Thoracic aorta (tissue), 2 donors: Measurements from ENCODE around the gene SRRM1. TPM values are rescaled to one million over a fixed set of nuclear protein-coding genes. Genes with fewer than 3 reads are reported as not detected.
A peak's percentile ranks its signal among the peaks of the same experiment; 100 is the strongest.

ENCODE experiments used
- ATAC-seq: fragments of 150-250 bp; one replicate; pipeline ENCODE4 v1.8.0; 2017; ENCODE audit warnings: low read depth; ENCODE audit not compliant: insufficient number of reproducible peaks, low FRiP score
- DNase-seq: peaks from one replicate; pipeline ENCODE4 v3.0.0-alpha.2; 2020; ENCODE audit warnings: low spot score
- H3K27ac ChIP-seq, 2 donors: fragments of 200-600 bp; sonication (generic); 1 replicate in 1 of 2; 2 replicates in 1 of 2; pipeline ENCODE4 v1.5.1; 2016; ENCODE audit warnings: mild to moderate bottlenecking in 2 of 2, moderate library complexity in 2 of 2
- H3K27me3 ChIP-seq: fragments of 200-600 bp; sonication (generic); replicated peaks from 2 replicates; pipeline ENCODE4 v1.6.0; 2016; ENCODE audit warnings: mild to moderate bottlenecking; ENCODE audit not compliant: insufficient read depth
- H3K36me3 ChIP-seq: fragments of 200-600 bp; sonication (generic); one replicate; pipeline ENCODE4 v1.5.1; 2016
- H3K4me1 ChIP-seq, 2 donors: fragments of 200-600 bp; sonication (generic); 1 replicate in 1 of 2; 2 replicates in 1 of 2; pipeline versions ENCODE4 v1.5.1 to v1.6.0; 2016; ENCODE audit warnings: low read depth in 2 of 2, mild to moderate bottlenecking in 1 of 2; ENCODE audit not compliant: control insufficient read depth in 1 of 2
- H3K4me3 ChIP-seq: fragments of 200-600 bp; sonication (generic); 2 replicates; pipeline ENCODE4 v1.5.1; 2016; ENCODE audit warnings: mild to moderate bottlenecking
- H3K9me3 ChIP-seq: fragments of 200-600 bp; sonication (generic); 2 replicates; pipeline ENCODE4 v1.5.1; 2016
- CTCF ChIP-seq: fragments of 200-600 bp; sonication (generic); IDR thresholded peaks from one replicate; pipeline ENCODE4 v1.5.1; 2019; ENCODE audit warnings: antibody characterized with exemption
- total RNA-seq, 2 donors: library from RNA; depleted of rRNA; stranded (reverse); fragments of >200 nt; gene quantifications; one replicate each; pipeline versions ENCODE4 v1.1.0 to v1.2.3, GENCODE V29; 2016

SRRM1 gene
- total RNA-seq, 2 donors from 2014 or later: 57.0 to 181 TPM

GRCh38 chr1:24636661-24637357 is 6.3 kb upstream of the SRRM1 start:
- H3K36me3 ChIP-seq: no peaks in the 10 kb centered on the region
- no peaks in the 10 kb centered on the region for H3K27me3 ChIP-seq
- H3K4me1 ChIP-seq: peaks cover 6% of the 10 kb centered on the region in 2 donors
- no peak for TF ChIP-seq CTCF
- DNase-seq (no peak), ATAC-seq (no peak)
- no peak overlapping the region for H3K4me3 ChIP-seq
- no peaks in the 10 kb centered on the region for H3K9me3 ChIP-seq
- H3K27ac ChIP-seq: no peak overlapping the region

GRCh38 chr1:24639094-24639493 is 4.0 kb upstream of the SRRM1 start:
- Histone ChIP-seq H3K4me3 (no peak overlapping the region), H3K9me3 (no peaks in the 10 kb centered on the region), H3K27me3 (no peaks in the 10 kb centered on the region), H3K36me3 (no peaks in the 10 kb centered on the region), H3K4me1 (peaks cover 8 to 9% of the 10 kb centered on the region in 2 donors), H3K27ac (no peak overlapping the region)
- ATAC-seq (no peak), DNase-seq (no peak)
- no peak for TF ChIP-seq CTCF

- Histone ChIP-seq H3K36me3 (no peaks in the 10 kb centered on the region), H3K9me3 (no peaks in the 10 kb centered on the region), H3K4me1 (peaks cover 16 to 17% of the 10 kb centered on the region in 2 donors), H3K4me3 (no peak overlapping the region), H3K27ac (no peak overlapping the region), H3K27me3 (no peaks in the 10 kb centered on the region)
- ATAC-seq: no peak
- TF ChIP-seq CTCF: no peak
- DNase-seq: no peak
Measured at GRCh38 chr1:24639881-24640280, 3.2 kb upstream of the SRRM1 start.

GRCh38 chr1:24640288-24640687 is 2.8 kb upstream of the SRRM1 start:
- Histone ChIP-seq H3K4me1 (peaks cover 20 to 21% of the 10 kb centered on the region in 2 donors), H3K27me3 (no peaks in the 10 kb centered on the region), H3K9me3 (no peaks in the 10 kb centered on the region), H3K4me3 (no peak overlapping the region), H3K36me3 (no peaks in the 10 kb centered on the region), H3K27ac (no peak overlapping the region)
- DNase-seq: no peak
- no peak for ATAC-seq
- TF ChIP-seq CTCF: no peak

GRCh38 chr1:24641646-24642151 is 1.4 kb upstream of the SRRM1 start:
- Histone ChIP-seq H3K4me3 (peak overlapping the region; percentile 76), H3K27me3 (no peaks in the 10 kb centered on the region), H3K36me3 (no peaks in the 10 kb centered on the region), H3K27ac (peak overlapping the region; percentile 91 to 99), H3K4me1 (peaks cover 21 to 24% of the 10 kb centered on the region in 2 donors), H3K9me3 (no peaks in the 10 kb centered on the region)
- TF ChIP-seq CTCF: no peak
- ATAC-seq (no peak), DNase-seq (no peak)
